Measurements from ENCODE around the gene CHD9NB. TPM values are rescaled to one million over a fixed set of nuclear protein-coding genes. Genes with fewer than 3 reads are reported as not detected.

CHD9NB gene
- total RNA-seq, 1 donor from 2014 or later, result 1.1 TPM

- intact Hi-C loops (cut with micrococcal nuclease), result no loop called here
- no peak overlapping the region for H3K4me3 Mint-ChIP-seq
- H3K27ac Mint-ChIP-seq, result no peak overlapping the region
- no peak for DNase-seq (ENCODE audit: low spot score)
- peaks cover 3% of the 10 kb centered on the region for H3K36me3 Mint-ChIP-seq (ENCODE audit: low read depth)
- H3K9me3 Mint-ChIP-seq, result no peaks in the 10 kb centered on the region
- H3K4me1 Mint-ChIP-seq (ENCODE audit: low read depth), result peaks cover 37% of the 10 kb centered on the region
- no peaks in the 10 kb centered on the region for H3K27me3 Mint-ChIP-seq (ENCODE audit: insufficient read depth)
Measured at GRCh38 chr16:53090591-53091411, 38.1 kb upstream of the CHD9NB start.

GRCh38 chr16:53090286-53090590 is 37.5 kb upstream of the CHD9NB start:
- Mint-ChIP-seq H3K36me3 (ENCODE audit: low read depth) (no peaks in the 10 kb centered on the region), H3K4me3 (no peak overlapping the region), H3K27me3 (ENCODE audit: insufficient read depth) (peaks cover 1% of the 10 kb centered on the region), H3K9me3 (no peaks in the 10 kb centered on the region), H3K4me1 (ENCODE audit: low read depth) (peaks cover 37% of the 10 kb centered on the region), H3K27ac (no peak overlapping the region)
- no peak for DNase-seq (ENCODE audit: low spot score)
- intact Hi-C loops (cut with micrococcal nuclease), result no loop called here

- Mint-ChIP-seq H3K4me3 (no peak overlapping the region), H3K27me3 (ENCODE audit: insufficient read depth) (peaks cover 1% of the 10 kb centered on the region), H3K9me3 (no peaks in the 10 kb centered on the region), H3K4me1 (ENCODE audit: low read depth) (peaks cover 35% of the 10 kb centered on the region), H3K36me3 (ENCODE audit: low read depth) (no peaks in the 10 kb centered on the region), H3K27ac (no peak overlapping the region)
- no peak for DNase-seq (ENCODE audit: low spot score)
- intact Hi-C loops (cut with micrococcal nuclease), result no loop called here
Measured at GRCh38 chr16:53089434-53090285, 37.0 kb upstream of the CHD9NB start.

GRCh38 chr16:53087101-53087500 is 34.4 kb upstream of the CHD9NB start:
- no peaks in the 10 kb centered on the region for H3K36me3 Mint-ChIP-seq (ENCODE audit: low read depth)
- H3K9me3 Mint-ChIP-seq, result no peaks in the 10 kb centered on the region
- H3K27ac Mint-ChIP-seq, result no peak overlapping the region
- peaks cover 1% of the 10 kb centered on the region for H3K27me3 Mint-ChIP-seq (ENCODE audit: insufficient read depth)
- intact Hi-C loops (cut with micrococcal nuclease), result no loop called here
- H3K4me3 Mint-ChIP-seq, result no peak overlapping the region
- DNase-seq (ENCODE audit: low spot score), result no peak
- peaks cover 26% of the 10 kb centered on the region for H3K4me1 Mint-ChIP-seq (ENCODE audit: low read depth)

GRCh38 chr16:53085931-53086421 is 33.3 kb upstream of the CHD9NB start:
- intact Hi-C loops (cut with micrococcal nuclease), result no loop called here
- DNase-seq (ENCODE audit: low spot score), result no peak
- Mint-ChIP-seq H3K4me3 (no peak overlapping the region), H3K4me1 (ENCODE audit: low read depth) (peaks cover 16% of the 10 kb centered on the region), H3K27ac (no peak overlapping the region), H3K27me3 (ENCODE audit: insufficient read depth) (peaks cover 1% of the 10 kb centered on the region), H3K9me3 (no peaks in the 10 kb centered on the region), H3K36me3 (ENCODE audit: low read depth) (no peaks in the 10 kb centered on the region)

- Mint-ChIP-seq H3K27ac (no peak overlapping the region), H3K9me3 (no peaks in the 10 kb centered on the region), H3K4me1 (ENCODE audit: low read depth) (peaks cover 10% of the 10 kb centered on the region), H3K4me3 (no peak overlapping the region), H3K27me3 (ENCODE audit: insufficient read depth) (peaks cover 1% of the 10 kb centered on the region), H3K36me3 (ENCODE audit: low read depth) (no peaks in the 10 kb centered on the region)
- intact Hi-C loops (cut with micrococcal nuclease), result no loop called here
- DNase-seq (ENCODE audit: low spot score), result no peak
Measured at GRCh38 chr16:53085369-53085843, 32.7 kb upstream of the CHD9NB start.

GRCh38 chr16:53084746-53085334 is 32.1 kb upstream of the CHD9NB start:
- no peak for DNase-seq (ENCODE audit: low spot score)
- Mint-ChIP-seq H3K36me3 (ENCODE audit: low read depth) (no peaks in the 10 kb centered on the region), H3K9me3 (no peaks in the 10 kb centered on the region), H3K27ac (no peak overlapping the region), H3K4me3 (no peak overlapping the region), H3K27me3 (ENCODE audit: insufficient read depth) (peaks cover 1% of the 10 kb centered on the region), H3K4me1 (ENCODE audit: low read depth) (peaks cover 5% of the 10 kb centered on the region)
- intact Hi-C loops (cut with micrococcal nuclease), result no loop called here

- Mint-ChIP-seq H3K27ac (no peak overlapping the region), H3K9me3 (no peaks in the 10 kb centered on the region), H3K4me1 (ENCODE audit: low read depth) (peaks cover 5% of the 10 kb centered on the region), H3K27me3 (ENCODE audit: insufficient read depth) (peaks cover 1% of the 10 kb centered on the region), H3K4me3 (no peak overlapping the region), H3K36me3 (ENCODE audit: low read depth) (no peaks in the 10 kb centered on the region)
- intact Hi-C loops (cut with micrococcal nuclease), result no loop called here
- DNase-seq (ENCODE audit: low spot score), result no peak
Measured at GRCh38 chr16:53084141-53084541, 31.4 kb upstream of the CHD9NB start.

GRCh38 chr16:53083119-53083518 is 30.4 kb upstream of the CHD9NB start:
- H3K4me1 Mint-ChIP-seq (ENCODE audit: low read depth), result peaks cover 5% of the 10 kb centered on the region
- intact Hi-C loops (cut with micrococcal nuclease), result no loop called here

GRCh38 chr16:53082509-53082908 is 29.8 kb upstream of the CHD9NB start:
- intact Hi-C loops (cut with micrococcal nuclease), result no loop called here
- Mint-ChIP-seq H3K27ac (no peak overlapping the region), H3K27me3 (ENCODE audit: insufficient read depth) (peaks cover 1% of the 10 kb centered on the region), H3K9me3 (no peaks in the 10 kb centered on the region), H3K4me3 (no peak overlapping the region), H3K36me3 (ENCODE audit: low read depth) (no peaks in the 10 kb centered on the region), H3K4me1 (ENCODE audit: low read depth) (peaks cover 5% of the 10 kb centered on the region)
- no peak for DNase-seq (ENCODE audit: low spot score)

More at GRCh38 chr16:53083119-53083518, 30.4 kb upstream of the CHD9NB start:
- Mint-ChIP-seq H3K36me3 (ENCODE audit: low read depth) (no peaks in the 10 kb centered on the region), H3K4me3 (no peak overlapping the region), H3K27ac (no peak overlapping the region), H3K9me3 (no peaks in the 10 kb centered on the region), H3K27me3 (ENCODE audit: insufficient read depth) (peaks cover 1% of the 10 kb centered on the region)
- DNase-seq (ENCODE audit: low spot score), result no peak

GRCh38 chr16:53081686-53082407 is 29.1 kb upstream of the CHD9NB start:
- Mint-ChIP-seq H3K36me3 (ENCODE audit: low read depth) (no peaks in the 10 kb centered on the region), H3K9me3 (no peaks in the 10 kb centered on the region), H3K4me1 (ENCODE audit: low read depth) (peaks cover 5% of the 10 kb centered on the region), H3K27ac (no peak overlapping the region), H3K27me3 (ENCODE audit: insufficient read depth) (peaks cover 1% of the 10 kb centered on the region), H3K4me3 (no peak overlapping the region)
- no peak for DNase-seq (ENCODE audit: low spot score)
- intact Hi-C loops (cut with micrococcal nuclease), result no loop called here

- Mint-ChIP-seq H3K4me1 (ENCODE audit: low read depth) (peaks cover 5% of the 10 kb centered on the region), H3K36me3 (ENCODE audit: low read depth) (no peaks in the 10 kb centered on the region), H3K27me3 (ENCODE audit: insufficient read depth) (peaks cover 1% of the 10 kb centered on the region)
Measured at GRCh38 chr16:53081032-53081424, 28.3 kb upstream of the CHD9NB start.

More at GRCh38 chr16:53081032-53081424, 28.3 kb upstream of the CHD9NB start:
- H3K27ac Mint-ChIP-seq, result no peak overlapping the region
- no peaks in the 10 kb centered on the region for H3K9me3 Mint-ChIP-seq
- H3K4me3 Mint-ChIP-seq, result no peak overlapping the region
- intact Hi-C loops (cut with micrococcal nuclease), result no loop called here
- DNase-seq (ENCODE audit: low spot score), result no peak

All from activated T-helper 1 cell treated with anti-CD3 and anti-CD28 coated beads, Interleukin-12 subunit alpha, Interleukin-12 subunit beta, Interleukin-2, Interleukin-4 antibody, amounts not matched to agents 30 ng/mL and 10 ng/mL and 1 ng/mL, durations not matched to agents 14 hours and 24 hours and 36 hours (primary cell).